ENCODE data around the gene SLC5A11.

Gene SLC5A11

GRCh38 chr16:24875466-24875865 lies 29.7 kb downstream of the SLC5A11 start:
- POLR2A ChIA-PET: no interaction called here
- no peaks in the 10 kb centered on the region for H3K27me3 ChIP-seq (replicated peaks in 2 of 5; ENCODE audit: control insufficient read depth in 4 of 5, insufficient read depth in 5 of 5, low read length in 4 of 5)
- peaks cover 0 to 5% (median 0%) of the 10 kb centered on the region in 5 experiments for H3K9me3 ChIP-seq (ENCODE audit: control extremely low read depth in 1 of 5, control insufficient read depth in 4 of 5, insufficient read depth in 2 of 5, low read depth in 1 of 5, low read length in 4 of 5)
- H3K4me1 ChIP-seq (ENCODE audit: control extremely low read depth in 1 of 4, control insufficient read depth in 4 of 4, insufficient read depth in 4 of 4, low read length in 3 of 4): no peaks in the 10 kb centered on the region
- 90% methylated on average over 4 of the region's 10 CpGs for WGBS (ENCODE audit: insufficient coverage)
- H3K36me3 ChIP-seq (ENCODE audit: control insufficient read depth in 4 of 4, insufficient read depth in 4 of 4, low read length in 3 of 4): no peaks in the 10 kb centered on the region
- H3K27ac ChIP-seq (ENCODE audit: insufficient read depth in 1 of 2, low read depth in 1 of 2, low read length in 2 of 2, poor library complexity in 1 of 2, severe bottlenecking in 2 of 2): no peak overlapping the region
- CTCF ChIA-PET: interaction anchor here (1.2 kb wide), 1 partner anchor 38 kb away, joined by 5 read pairs; no protein-coding TSS in a partner anchor
- no peak for DNase-seq
- no peak overlapping the region for H3K4me3 ChIP-seq (ENCODE audit: control insufficient read depth in 1 of 7, extremely low read depth in 1 of 7, insufficient read depth in 4 of 7, low read depth in 2 of 7, low read length in 6 of 7)

- ChIA-PET CTCF (no interaction called here), POLR2A (no interaction called here)
- WGBS (ENCODE audit: insufficient coverage): 96% methylated on average over 3 of the region's 5 CpGs
- DNase-seq: no peak
- Histone ChIP-seq H3K36me3 (ENCODE audit: control insufficient read depth in 4 of 4, insufficient read depth in 4 of 4, low read length in 3 of 4) (no peaks in the 10 kb centered on the region), H3K9me3 (ENCODE audit: control extremely low read depth in 1 of 5, control insufficient read depth in 4 of 5, insufficient read depth in 2 of 5, low read depth in 1 of 5, low read length in 4 of 5) (peaks cover 0 to 5% (median 0%) of the 10 kb centered on the region in 5 experiments), H3K27ac (ENCODE audit: insufficient read depth in 1 of 2, low read depth in 1 of 2, low read length in 2 of 2, poor library complexity in 1 of 2, severe bottlenecking in 2 of 2) (no peak overlapping the region), H3K4me1 (ENCODE audit: control extremely low read depth in 1 of 4, control insufficient read depth in 4 of 4, insufficient read depth in 4 of 4, low read length in 3 of 4) (no peaks in the 10 kb centered on the region), H3K4me3 (ENCODE audit: control insufficient read depth in 1 of 7, extremely low read depth in 1 of 7, insufficient read depth in 4 of 7, low read depth in 2 of 7, low read length in 6 of 7) (no peak overlapping the region), H3K27me3 (replicated peaks in 2 of 5; ENCODE audit: control insufficient read depth in 4 of 5, insufficient read depth in 5 of 5, low read length in 4 of 5) (no peaks in the 10 kb centered on the region)
Observed at GRCh38 chr16:24876231-24876630, 30.5 kb downstream of the SLC5A11 start.

DNA sequence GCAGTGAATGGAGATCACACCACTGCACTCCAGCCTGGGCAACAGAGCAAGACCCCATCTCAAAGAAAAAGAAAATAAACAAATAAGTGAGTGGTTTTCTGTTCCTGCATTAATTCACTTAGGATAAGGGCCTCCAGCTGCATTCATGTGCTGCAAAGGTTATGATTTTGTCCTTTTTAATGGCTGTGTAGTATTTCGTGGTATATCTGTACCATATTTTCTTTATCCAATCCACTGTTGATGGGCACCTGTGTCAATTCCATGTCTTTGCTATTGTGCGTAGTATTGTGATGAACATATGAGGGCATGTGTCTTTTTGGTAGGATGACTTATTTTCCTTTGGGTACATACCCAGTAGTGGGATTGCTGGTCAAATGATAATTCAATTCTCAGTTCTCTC lies 33.9 kb downstream of the SLC5A11 start:
- CTCF ChIA-PET: no interaction called here
- Histone ChIP-seq H3K4me3 (ENCODE audit: control insufficient read depth in 1 of 7, extremely low read depth in 1 of 7, insufficient read depth in 4 of 7, low read depth in 2 of 7, low read length in 6 of 7) (no peak overlapping the region), H3K4me1 (ENCODE audit: control extremely low read depth in 1 of 4, control insufficient read depth in 4 of 4, insufficient read depth in 4 of 4, low read length in 3 of 4) (no peaks in the 10 kb centered on the region), H3K36me3 (ENCODE audit: control insufficient read depth in 4 of 4, insufficient read depth in 4 of 4, low read length in 3 of 4) (no peaks in the 10 kb centered on the region), H3K27ac (ENCODE audit: insufficient read depth in 1 of 2, low read depth in 1 of 2, low read length in 2 of 2, poor library complexity in 1 of 2, severe bottlenecking in 2 of 2) (no peak overlapping the region), H3K27me3 (replicated peaks in 2 of 5; ENCODE audit: control insufficient read depth in 4 of 5, insufficient read depth in 5 of 5, low read length in 4 of 5) (no peaks in the 10 kb centered on the region), H3K9me3 (ENCODE audit: control extremely low read depth in 1 of 5, control insufficient read depth in 4 of 5, insufficient read depth in 2 of 5, low read depth in 1 of 5, low read length in 4 of 5) (peaks cover 0 to 5% (median 0%) of the 10 kb centered on the region in 5 experiments)
- POLR2A ChIA-PET: no interaction called here
- no peak for DNase-seq
- WGBS (ENCODE audit: insufficient coverage): no CpG with 5 or more reads among the region's 2 CpGs

GRCh38 chr16:24883714-24884151 lies 38.0 kb downstream of the SLC5A11 start:
- CTCF ChIA-PET: no interaction called here
- Histone ChIP-seq H3K9me3 (ENCODE audit: control extremely low read depth in 1 of 5, control insufficient read depth in 4 of 5, insufficient read depth in 2 of 5, low read depth in 1 of 5, low read length in 4 of 5) (peaks cover 0 to 5% (median 0%) of the 10 kb centered on the region in 5 experiments), H3K4me3 (ENCODE audit: control insufficient read depth in 1 of 7, extremely low read depth in 1 of 7, insufficient read depth in 4 of 7, low read depth in 2 of 7, low read length in 6 of 7) (no peak overlapping the region), H3K36me3 (ENCODE audit: control insufficient read depth in 4 of 4, insufficient read depth in 4 of 4, low read length in 3 of 4) (no peaks in the 10 kb centered on the region), H3K27me3 (replicated peaks in 2 of 5; ENCODE audit: control insufficient read depth in 4 of 5, insufficient read depth in 5 of 5, low read length in 4 of 5) (no peaks in the 10 kb centered on the region), H3K4me1 (ENCODE audit: control extremely low read depth in 1 of 4, control insufficient read depth in 4 of 4, insufficient read depth in 4 of 4, low read length in 3 of 4) (no peaks in the 10 kb centered on the region), H3K27ac (ENCODE audit: insufficient read depth in 1 of 2, low read depth in 1 of 2, low read length in 2 of 2, poor library complexity in 1 of 2, severe bottlenecking in 2 of 2) (no peak overlapping the region)
- no peak for DNase-seq
- WGBS (ENCODE audit: insufficient coverage): 84% methylated on average over 11 of the region's 12 CpGs
- POLR2A ChIA-PET: interaction anchor here (0.7 kb wide), 1 partner anchor 43 kb away, joined by 3 read pairs; no protein-coding TSS in a partner anchor

DNA sequence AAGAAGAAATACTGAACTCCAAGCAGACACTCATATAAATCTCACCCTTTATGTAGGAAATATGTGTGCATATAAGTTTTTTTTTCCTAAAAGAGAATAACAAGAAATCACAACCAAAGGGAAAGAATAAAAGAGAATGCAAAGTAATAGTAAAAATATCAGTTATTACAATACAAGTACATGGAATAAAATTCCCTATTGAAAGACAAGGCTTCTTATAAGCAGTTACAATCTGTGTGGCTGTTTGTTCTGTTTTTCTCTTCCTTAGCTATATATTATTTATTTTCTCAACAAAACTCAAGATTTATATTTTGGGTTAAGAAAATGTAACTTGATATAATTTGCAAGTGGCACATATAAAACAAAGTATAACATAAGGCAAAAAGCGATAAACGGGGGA lies 41.7 kb downstream of the SLC5A11 start:
- no peaks in the 10 kb centered on the region for H3K4me1 ChIP-seq (ENCODE audit: control extremely low read depth in 1 of 4, control insufficient read depth in 4 of 4, insufficient read depth in 4 of 4, low read length in 3 of 4)
- no CpG with 5 or more reads among the region's 2 CpGs for WGBS (ENCODE audit: insufficient coverage)
- DNase-seq: no peak
- no peaks in the 10 kb centered on the region for H3K36me3 ChIP-seq (ENCODE audit: control insufficient read depth in 4 of 4, insufficient read depth in 4 of 4, low read length in 3 of 4)
- H3K27ac ChIP-seq (ENCODE audit: insufficient read depth in 1 of 2, low read depth in 1 of 2, low read length in 2 of 2, poor library complexity in 1 of 2, severe bottlenecking in 2 of 2): no peak overlapping the region
- CTCF ChIA-PET: interaction anchor here (0.6 kb wide), 1 partner anchor 395 kb away, joined by 3 read pairs; no protein-coding TSS in a partner anchor
- H3K9me3 ChIP-seq (ENCODE audit: control extremely low read depth in 1 of 5, control insufficient read depth in 4 of 5, insufficient read depth in 2 of 5, low read depth in 1 of 5, low read length in 4 of 5): no peaks in the 10 kb centered on the region
- POLR2A ChIA-PET: no interaction called here
- H3K4me3 ChIP-seq (ENCODE audit: control insufficient read depth in 1 of 7, extremely low read depth in 1 of 7, insufficient read depth in 4 of 7, low read depth in 2 of 7, low read length in 6 of 7): no peak overlapping the region
- peaks cover 0 to 1% (median 0%) of the 10 kb centered on the region in 5 experiments for H3K27me3 ChIP-seq (replicated peaks in 2 of 5; ENCODE audit: control insufficient read depth in 4 of 5, insufficient read depth in 5 of 5, low read length in 4 of 5)

DNA sequence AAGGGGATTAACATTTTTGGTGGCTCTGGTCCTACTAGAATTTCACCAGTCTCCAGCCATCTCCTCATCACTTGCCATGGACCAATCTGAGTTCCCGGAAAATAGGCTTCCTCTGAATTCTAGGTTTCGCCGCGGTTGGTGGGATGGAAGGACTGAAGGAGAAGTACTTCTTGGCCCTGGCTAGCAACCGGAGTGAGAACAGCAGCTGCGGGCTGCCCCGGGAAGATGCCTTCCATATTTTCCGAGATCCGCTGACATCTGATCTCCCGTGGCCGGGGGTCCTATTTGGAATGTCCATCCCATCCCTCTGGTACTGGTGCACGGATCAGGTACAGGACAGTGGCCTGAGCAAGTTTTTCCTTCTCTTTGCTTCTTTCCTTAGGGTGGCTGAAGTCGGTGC lies 45.0 kb downstream of the SLC5A11 start:
- Histone ChIP-seq H3K9me3 (ENCODE audit: control extremely low read depth in 1 of 5, control insufficient read depth in 4 of 5, insufficient read depth in 2 of 5, low read depth in 1 of 5, low read length in 4 of 5) (no peaks in the 10 kb centered on the region), H3K27ac (ENCODE audit: insufficient read depth in 1 of 2, low read depth in 1 of 2, low read length in 2 of 2, poor library complexity in 1 of 2, severe bottlenecking in 2 of 2) (no peak overlapping the region), H3K4me1 (ENCODE audit: control extremely low read depth in 1 of 4, control insufficient read depth in 4 of 4, insufficient read depth in 4 of 4, low read length in 3 of 4) (no peaks in the 10 kb centered on the region), H3K27me3 (replicated peaks in 2 of 5; ENCODE audit: control insufficient read depth in 4 of 5, insufficient read depth in 5 of 5, low read length in 4 of 5) (peaks cover 0 to 1% (median 0%) of the 10 kb centered on the region in 5 experiments), H3K36me3 (ENCODE audit: control insufficient read depth in 4 of 4, insufficient read depth in 4 of 4, low read length in 3 of 4) (no peaks in the 10 kb centered on the region), H3K4me3 (ENCODE audit: control insufficient read depth in 1 of 7, extremely low read depth in 1 of 7, insufficient read depth in 4 of 7, low read depth in 2 of 7, low read length in 6 of 7) (no peak overlapping the region)
- CTCF ChIA-PET: interaction anchor here (1.4 kb wide), 1 partner anchor 56 kb away, joined by 4 read pairs; no protein-coding TSS in a partner anchor
- DNase-seq: no peak
- POLR2A ChIA-PET: no interaction called here
- 77% methylated on average over 9 of the region's 13 CpGs for WGBS (ENCODE audit: insufficient coverage)

DNA sequence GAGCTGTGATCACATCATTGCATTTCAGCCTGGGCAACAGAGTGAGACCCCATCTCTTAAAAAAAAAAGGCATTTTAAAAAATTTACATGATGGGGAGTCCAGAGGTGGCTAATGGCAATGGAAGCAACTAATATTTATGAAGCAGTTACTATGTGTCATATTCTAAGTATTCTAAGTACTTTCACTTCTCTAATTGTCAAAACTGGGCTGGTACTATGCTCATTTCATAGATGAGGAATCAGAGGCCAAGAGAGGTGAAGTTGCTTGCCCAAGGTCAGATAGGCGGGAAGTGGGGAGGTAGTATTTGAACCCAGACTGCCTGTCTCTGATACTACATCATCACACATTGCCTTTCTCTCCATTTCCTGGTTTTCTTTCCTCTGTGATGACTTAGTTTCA lies 50.7 kb downstream of the SLC5A11 start:
- CTCF ChIA-PET: no interaction called here
- no peaks in the 10 kb centered on the region for H3K36me3 ChIP-seq (ENCODE audit: control insufficient read depth in 4 of 4, insufficient read depth in 4 of 4, low read length in 3 of 4)
- no peaks in the 10 kb centered on the region for H3K4me1 ChIP-seq (ENCODE audit: control extremely low read depth in 1 of 4, control insufficient read depth in 4 of 4, insufficient read depth in 4 of 4, low read length in 3 of 4)
- no peak overlapping the region for H3K27ac ChIP-seq (ENCODE audit: insufficient read depth in 1 of 2, low read depth in 1 of 2, low read length in 2 of 2, poor library complexity in 1 of 2, severe bottlenecking in 2 of 2)
- H3K27me3 ChIP-seq (replicated peaks in 2 of 5; ENCODE audit: control insufficient read depth in 4 of 5, insufficient read depth in 5 of 5, low read length in 4 of 5): peaks cover 0 to under 1% (median 0%) of the 10 kb centered on the region in 5 experiments
- POLR2A ChIA-PET: no interaction called here
- H3K4me3 ChIP-seq (ENCODE audit: control insufficient read depth in 1 of 7, extremely low read depth in 1 of 7, insufficient read depth in 4 of 7, low read depth in 2 of 7, low read length in 6 of 7): no peak overlapping the region
- DNase-seq: no peak
- H3K9me3 ChIP-seq (ENCODE audit: control extremely low read depth in 1 of 5, control insufficient read depth in 4 of 5, insufficient read depth in 2 of 5, low read depth in 1 of 5, low read length in 4 of 5): no peaks in the 10 kb centered on the region
- no CpG with 5 or more reads among the region's 1 CpG for WGBS (ENCODE audit: insufficient coverage)

Measured in common myeloid progenitor, CD34-positive (primary cell).